HL-60 (cell line): Measurements from ENCODE around the gene YIF1A.

ENCODE experiments used
- CTCF ChIP-seq: IDR thresholded peaks from one replicate; pipeline ENCODE4 v1.5.1; 2011; ENCODE audit warnings: low read length, control low read depth, inconsistent platforms; ENCODE audit not compliant: insufficient read depth
- GABPA ChIP-seq: IDR thresholded peaks from 2 replicates; pipeline ENCODE4 v1.6.1; 2012; ENCODE audit warnings: low read depth
- REST ChIP-seq: IDR thresholded peaks from 2 replicates; pipeline ENCODE4 v1.6.1; 2012; ENCODE audit warnings: low read depth; ENCODE audit not compliant: insufficient replicate concordance

GRCh38 chr11:66275984-66276612 lies 12.8 kb downstream of the YIF1A start:
- no peak for TF ChIP-seq CTCF
- TF ChIP-seq GABPA, result no peak
- TF ChIP-seq REST, result no peak
